NCI-H1105 (cell line): Measurements from ENCODE around the gene ENO3.

Experiments used
- DNase-seq: peaks from one replicate; lab custom pipeline; 2025; lab: John Stamatoyannopoulos, UW

The ENO3 gene

GRCh38 chr17:4973256-4974114 is 22.6 kb downstream of the ENO3 start:
- no peak for DNase-seq

- DNase-seq = no peak
These were observed 23.3 kb downstream of the ENO3 start for GRCh38 chr17:4974115-4974670.

- DNase-seq = no peak
These were observed 27.8 kb downstream of the ENO3 start for GRCh38 chr17:4978726-4979125.

- DNase-seq = peak; percentile 28
These were observed 29.8 kb downstream of the ENO3 start for GRCh38 chr17:4980644-4981216.

- no peak for DNase-seq
These were observed 31.4 kb downstream of the ENO3 start for GRCh38 chr17:4982305-4982704.

GRCh38 chr17:4986403-4986802 is 35.5 kb downstream of the ENO3 start:
- DNase-seq = no peak

GRCh38 chr17:4986951-4987766 is 36.2 kb downstream of the ENO3 start, which contains the start of gene CAMTA2:
Gene CAMTA2 (minus strand): TSS chr17:4987675. CDS start chr17:4986222, 1,453 bp downstream.
- DNase-seq = peak; percentile 93

- no peak for DNase-seq
These were observed 37.0 kb downstream of the ENO3 start for GRCh38 chr17:4987767-4988567.

GRCh38 chr17:4994081-4994595 is 43.2 kb downstream of the ENO3 start:
- DNase-seq = no peak

- peak; percentile 94 for DNase-seq
These were observed 46.5 kb downstream of the ENO3 start, which contains the start of the genes INCA1 and KIF1C for GRCh38 chr17:4997302-4998026. Gene INCA1 (minus strand): TSS chr17:4997522. CDS start chr17:4994437, 3,085 bp downstream. Gene KIF1C (plus strand): TSS chr17:4997950. CDS start chr17:5000247, 2,297 bp downstream.

GRCh38 chr17:4998027-4998731 is 47.3 kb downstream of the ENO3 start:
- no peak for DNase-seq

- no peak for DNase-seq
These were observed 48.0 kb downstream of the ENO3 start for GRCh38 chr17:4998732-4999429.

- no peak for DNase-seq
These were observed 48.6 kb downstream of the ENO3 start for GRCh38 chr17:4999430-5000093.

- DNase-seq = no peak
These were observed 49.3 kb downstream of the ENO3 start for GRCh38 chr17:5000237-5000639.

- DNase-seq = no peak
These were observed 51.3 kb downstream of the ENO3 start for GRCh38 chr17:5002121-5002788.

- DNase-seq = no peak
These were observed 52.4 kb downstream of the ENO3 start for GRCh38 chr17:5003214-5003867.
